Measurements from ENCODE around the gene CYTH1.

The CYTH1 gene

GRCh38 chr17:78734793-78735641 lies 47.1 kb downstream of the CYTH1 start:
- DNase-seq = no peak

- DNase-seq = no peak
Measured at GRCh38 chr17:78732354-78732753, 49.7 kb downstream of the CYTH1 start.

- DNase-seq = no peak
Measured at GRCh38 chr17:78731904-78732303, 50.2 kb downstream of the CYTH1 start.

- no peak for DNase-seq
Measured at GRCh38 chr17:78729641-78730040, 52.4 kb downstream of the CYTH1 start.

- no peak for DNase-seq
Measured at GRCh38 chr17:78728495-78728894, 53.6 kb downstream of the CYTH1 start.

GRCh38 chr17:78727476-78728229 lies 54.4 kb downstream of the CYTH1 start:
- no peak for DNase-seq

GRCh38 chr17:78727057-78727456 lies 55.0 kb downstream of the CYTH1 start:
- no peak for DNase-seq

GRCh38 chr17:78726513-78726912 lies 55.6 kb downstream of the CYTH1 start:
- DNase-seq = no peak

GRCh38 chr17:78725448-78726021 lies 56.5 kb downstream of the CYTH1 start:
- DNase-seq = peak in 1 of 6 experiments; percentile 56

GRCh38 chr17:78724999-78725398 lies 57.1 kb downstream of the CYTH1 start:
- no peak for DNase-seq

GRCh38 chr17:78724544-78724943 lies 57.5 kb downstream of the CYTH1 start:
- no peak for DNase-seq

- no peak for DNase-seq
Measured at GRCh38 chr17:78723957-78724356, 58.1 kb downstream of the CYTH1 start.

- DNase-seq = no peak
Measured at GRCh38 chr17:78723001-78723796, 58.9 kb downstream of the CYTH1 start.

GRCh38 chr17:78722246-78722761 lies 59.8 kb downstream of the CYTH1 start:
- no peak for DNase-seq

- DNase-seq = no peak
Measured at GRCh38 chr17:78719630-78720298, 62.3 kb downstream of the CYTH1 start.

GRCh38 chr17:78718575-78719208 lies 63.4 kb downstream of the CYTH1 start:
- no peak for DNase-seq

GRCh38 chr17:78717431-78717980 lies 64.6 kb downstream of the CYTH1 start:
- DNase-seq = no peak

- peak in 3 of 6 experiments; percentile 20 to 44 (median 21) for DNase-seq
Measured at GRCh38 chr17:78716814-78717393, 65.2 kb downstream of the CYTH1 start.

GRCh38 chr17:78716292-78716691 lies 65.8 kb downstream of the CYTH1 start:
- no peak for DNase-seq

- DNase-seq = no peak
Measured at GRCh38 chr17:78715876-78716275, 66.2 kb downstream of the CYTH1 start.
